Left ventricle myocardium inferior (tissue), 1 donor: ENCODE measurements around the gene NOD1. TPM values are rescaled to one million over a fixed set of nuclear protein-coding genes. Genes with fewer than 3 reads are reported as not detected.
"Not testable (repeated sequence)": the region's sequence is repeated elsewhere in the genome, so short reads cannot be mapped to it uniquely, and the experiment has no call there.

ENCODE experiments used
- DNase-seq: peaks from one replicate; pipeline ENCODE4 v3.0.0-alpha.2; 2020
- H3K27ac ChIP-seq: fragments of 200-600 bp; replicated peaks from 2 replicates; pipeline ENCODE4 v1.8.0; 2021
- H3K27me3 ChIP-seq: fragments of 200-600 bp; 2 replicates; pipeline ENCODE4 v1.8.0; 2021; ENCODE audit warnings: low read depth
- H3K36me3 ChIP-seq: fragments of 200-600 bp; 2 replicates; pipeline ENCODE4 v1.8.0; 2021
- H3K4me1 ChIP-seq: fragments of 200-600 bp; 2 replicates; pipeline ENCODE4 v1.8.0; 2021
- H3K4me3 ChIP-seq: fragments of 200-600 bp; 2 replicates; pipeline ENCODE4 v1.8.0; 2021; ENCODE audit warnings: mild to moderate bottlenecking, moderate library complexity
- H3K9me3 ChIP-seq: fragments of 200-600 bp; replicated peaks from 2 replicates; pipeline ENCODE4 v1.8.0; 2021
- CTCF ChIP-seq: fragments of 200-600 bp; IDR thresholded peaks from 2 replicates; pipeline ENCODE4 v1.8.0; 2021; ENCODE audit warnings: antibody characterized with exemption, mild to moderate bottlenecking, borderline replicate concordance
- intact Hi-C: fragments of 100-400 bp; cut with micrococcal nuclease; formaldehyde crosslinking; loops from one replicate; pipeline ENCODE4 v1.11.0; 2022
- total RNA-seq: library from RNA; stranded (reverse); fragmentation: NEBNext Ultra II Directional; extraction: Animal tissue kit (Norgen Biotek cat#: 25700); gene quantifications from one replicate; pipeline ENCODE4 v1.2.1, GENCODE V29; 2021
- donor health status: DM: no; HTN: yes; CAD: no; lungs with severe emphysema.

The NOD1 gene
- total RNA-seq, 1 donor from 2014 or later: 7.0 TPM

GRCh38 chr7:30487371-30487770 lies 8.8 kb upstream of the NOD1 start:
- intact Hi-C loops: no loop called here
- Histone ChIP-seq H3K4me3 (no peak overlapping the region), H3K9me3 (peaks cover 17% of the 10 kb centered on the region), H3K27me3 (no peaks in the 10 kb centered on the region), H3K36me3 (no peaks in the 10 kb centered on the region), H3K27ac (no peak overlapping the region), H3K4me1 (peaks cover 5% of the 10 kb centered on the region)
- TF ChIP-seq CTCF: no peak
- no peak for DNase-seq

GRCh38 chr7:30485667-30486066 lies 7.1 kb upstream of the NOD1 start:
- Histone ChIP-seq H3K9me3 (no peaks in the 10 kb centered on the region), H3K4me1 (peaks cover 5% of the 10 kb centered on the region), H3K4me3 (no peak overlapping the region), H3K27ac (no peak overlapping the region), H3K27me3 (no peaks in the 10 kb centered on the region), H3K36me3 (no peaks in the 10 kb centered on the region)
- intact Hi-C loops: no loop called here
- no peak for TF ChIP-seq CTCF
- DNase-seq: no peak

GRCh38 chr7:30481416-30481815 lies 2.8 kb upstream of the NOD1 start:
- H3K36me3 ChIP-seq, H3K27me3 ChIP-seq, DNase-seq, H3K27ac ChIP-seq, intact Hi-C loops, H3K9me3 ChIP-seq, H3K4me3 ChIP-seq: not testable (repeated sequence)
- H3K4me1 ChIP-seq: peaks cover 32% of the 10 kb centered on the region

GRCh38 chr7:30479202-30480120 lies 877 bp upstream of the NOD1 start:
- H3K4me3 ChIP-seq: peak overlapping the region; percentile 76
- intact Hi-C loops: no loop called here
- DNase-seq: no peak
- H3K4me1 ChIP-seq: peaks cover 52% of the 10 kb centered on the region
- no peak for TF ChIP-seq CTCF
- H3K36me3 ChIP-seq: no peaks in the 10 kb centered on the region
- H3K27ac ChIP-seq: peak overlapping the region; percentile 98
- no peaks in the 10 kb centered on the region for H3K9me3 ChIP-seq
- no peaks in the 10 kb centered on the region for H3K27me3 ChIP-seq

GRCh38 chr7:30476459-30477145 lies 2.0 kb downstream of the NOD1 start:
- no peaks in the 10 kb centered on the region for H3K27me3 ChIP-seq
- H3K4me3 ChIP-seq: peak overlapping the region; percentile 76
- DNase-seq: no peak
- H3K27ac ChIP-seq: peak overlapping the region; percentile 98
- H3K9me3 ChIP-seq: no peaks in the 10 kb centered on the region
- no peaks in the 10 kb centered on the region for H3K36me3 ChIP-seq
- no peak for TF ChIP-seq CTCF
- peaks cover 80% of the 10 kb centered on the region for H3K4me1 ChIP-seq
- intact Hi-C loops: no loop called here

- TF ChIP-seq CTCF: no peak
Observed at GRCh38 chr7:30475580-30475979, 3.0 kb downstream of the NOD1 start.

More at GRCh38 chr7:30475580-30475979, 3.0 kb downstream of the NOD1 start:
- DNase-seq: no peak
- peaks cover 90% of the 10 kb centered on the region for H3K4me1 ChIP-seq
- H3K4me3 ChIP-seq: no peak overlapping the region
- H3K27ac ChIP-seq: peak overlapping the region; percentile 98
- intact Hi-C loops: no loop called here
- H3K9me3 ChIP-seq: no peaks in the 10 kb centered on the region
- no peaks in the 10 kb centered on the region for H3K36me3 ChIP-seq
- no peaks in the 10 kb centered on the region for H3K27me3 ChIP-seq
